ENCODE measurements around the gene STIM2.
"Not testable (repeated sequence)": the region's sequence is repeated elsewhere in the genome, so short reads cannot be mapped to it uniquely, and the experiment has no call there.

The STIM2 gene

DNA sequence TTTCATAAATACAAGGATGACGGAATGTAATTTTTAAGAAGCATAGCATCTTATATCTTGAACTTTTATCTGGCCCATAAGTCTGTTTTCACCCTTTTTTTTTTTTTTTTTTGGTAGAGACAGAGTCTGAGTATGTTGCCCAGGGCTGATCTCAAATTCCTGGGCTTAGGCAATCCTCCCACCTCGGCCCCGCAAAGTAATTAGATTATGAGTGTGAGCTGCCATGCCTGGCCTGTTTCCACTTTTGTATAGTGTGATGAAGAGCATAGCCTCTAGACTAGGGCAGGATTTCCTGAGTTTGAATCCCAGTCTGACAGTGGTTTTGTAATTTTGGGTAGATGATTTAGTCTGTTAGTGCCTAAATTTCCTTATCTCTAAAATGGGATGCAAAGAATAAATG lies 11.0 kb downstream of the STIM2 start:
- DNase-seq = no peak

DNA sequence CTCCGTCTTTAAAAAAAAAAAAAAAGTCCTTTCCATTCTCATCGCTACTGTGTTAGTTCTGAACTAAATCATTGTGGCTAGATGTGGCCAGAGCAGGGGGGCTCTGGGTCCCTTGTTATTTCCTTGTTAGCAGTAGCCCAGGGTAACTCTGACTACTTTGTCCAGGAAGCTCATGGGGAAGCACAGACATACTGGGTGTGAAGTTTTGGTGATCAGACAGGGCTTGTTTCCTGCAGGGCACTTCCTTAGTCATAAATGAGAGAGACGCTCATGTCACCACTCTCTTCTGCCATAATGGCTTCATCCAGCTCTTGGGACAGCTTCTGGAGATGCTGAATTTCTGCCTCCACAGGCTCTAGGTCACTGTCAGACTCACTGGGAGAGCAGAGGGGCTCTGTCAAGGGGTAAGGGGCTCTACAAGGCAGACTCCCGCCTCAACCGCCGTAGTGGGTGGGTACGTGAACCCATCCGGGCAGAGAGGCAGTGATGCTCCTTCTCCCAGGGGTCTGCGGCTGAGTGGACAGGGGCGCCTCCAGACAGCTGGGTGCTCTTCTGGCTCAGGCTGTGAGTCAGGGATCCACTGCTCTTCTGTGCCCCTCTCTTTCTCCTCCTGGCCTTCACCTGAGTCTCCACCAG lies 12.9 kb downstream of the STIM2 start:
- DNase-seq = no peak

DNA sequence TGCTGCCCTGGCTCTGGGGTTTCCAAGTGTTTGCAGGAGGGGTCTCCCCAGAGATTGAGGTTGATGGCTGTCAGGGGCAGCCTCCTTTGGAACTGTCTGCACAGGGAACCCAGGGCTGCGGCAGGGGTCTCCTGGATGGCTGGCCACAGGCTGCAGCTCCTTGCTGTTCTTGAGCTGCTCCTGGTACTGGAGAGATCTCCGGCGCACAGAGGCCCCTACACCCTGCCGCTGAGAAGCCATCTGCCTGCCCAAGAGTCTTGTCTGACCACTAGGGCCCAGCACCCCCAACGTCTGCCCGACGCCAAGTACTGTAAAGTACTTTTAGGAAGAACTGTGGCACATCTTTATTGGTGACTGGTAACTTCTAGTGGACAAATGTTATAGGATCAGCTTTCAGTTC lies 13.5 kb downstream of the STIM2 start:
- DNase-seq = no peak

DNA sequence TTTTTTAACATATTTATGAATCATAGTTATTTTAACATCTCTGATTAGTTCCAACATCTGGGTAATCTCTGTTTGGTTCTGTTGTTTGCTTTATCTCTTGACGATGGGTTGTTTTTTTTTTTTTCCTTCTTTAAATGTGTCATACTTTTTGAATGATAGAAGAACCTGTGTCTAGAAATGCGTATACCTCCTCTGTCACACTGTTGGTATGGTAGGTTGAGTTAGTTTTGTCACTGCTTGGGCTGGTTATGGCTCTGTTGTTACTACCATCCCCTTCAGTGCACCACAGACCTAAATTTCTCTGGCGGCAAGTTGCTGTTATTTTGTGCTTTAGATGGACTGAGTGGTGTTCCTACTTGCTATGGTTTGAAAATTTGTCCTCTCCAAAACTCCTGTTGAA lies 16.8 kb downstream of the STIM2 start:
- DNase-seq = no peak

DNA sequence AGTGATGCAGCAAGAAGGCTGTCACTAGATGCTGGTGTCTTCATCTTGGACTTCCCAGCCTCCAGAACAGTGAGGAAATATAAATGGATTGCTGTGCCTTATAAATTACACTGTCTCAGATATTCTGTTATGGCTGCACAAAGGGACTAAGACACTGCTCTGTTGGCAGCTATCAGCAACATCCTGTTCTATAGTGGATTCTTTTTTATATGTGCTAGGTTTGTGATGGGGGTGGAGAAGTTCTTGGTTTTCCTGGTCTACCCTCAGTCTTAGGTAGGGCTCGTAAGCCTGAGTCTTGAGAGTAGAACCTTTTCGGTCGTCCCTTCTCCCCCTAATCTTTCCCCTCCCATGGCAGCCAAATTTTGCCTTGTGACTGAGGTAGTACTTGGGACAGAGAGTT lies 17.3 kb downstream of the STIM2 start:
- DNase-seq = no peak

DNA sequence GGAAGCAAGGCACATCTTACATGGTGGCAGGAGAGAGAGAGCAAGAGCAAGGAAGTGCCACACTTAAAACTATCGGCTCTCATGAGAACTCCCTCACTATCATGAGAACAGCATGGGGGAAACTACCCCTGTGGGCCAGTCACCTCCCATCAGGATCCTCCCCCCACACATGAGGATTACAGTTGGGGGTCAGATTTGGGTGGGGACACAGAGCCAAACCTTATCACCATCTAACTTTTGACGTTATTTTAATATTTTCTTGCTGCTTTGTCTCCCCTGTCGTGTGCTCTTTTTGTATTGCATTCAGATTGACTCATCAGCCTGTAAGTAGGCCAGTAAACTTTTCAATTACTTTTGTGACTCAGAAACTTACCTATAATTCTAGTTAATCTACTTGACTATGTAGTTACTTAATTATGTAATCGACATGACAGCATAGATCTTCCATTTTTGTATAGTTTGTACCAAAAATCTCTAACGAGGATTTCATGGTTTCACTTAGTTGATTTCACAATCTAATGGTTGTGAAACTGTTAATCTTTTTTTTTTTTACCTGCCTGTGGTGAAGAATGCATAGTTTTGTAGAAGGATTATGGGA lies 18.3 kb downstream of the STIM2 start:
- DNase-seq = no peak

DNA sequence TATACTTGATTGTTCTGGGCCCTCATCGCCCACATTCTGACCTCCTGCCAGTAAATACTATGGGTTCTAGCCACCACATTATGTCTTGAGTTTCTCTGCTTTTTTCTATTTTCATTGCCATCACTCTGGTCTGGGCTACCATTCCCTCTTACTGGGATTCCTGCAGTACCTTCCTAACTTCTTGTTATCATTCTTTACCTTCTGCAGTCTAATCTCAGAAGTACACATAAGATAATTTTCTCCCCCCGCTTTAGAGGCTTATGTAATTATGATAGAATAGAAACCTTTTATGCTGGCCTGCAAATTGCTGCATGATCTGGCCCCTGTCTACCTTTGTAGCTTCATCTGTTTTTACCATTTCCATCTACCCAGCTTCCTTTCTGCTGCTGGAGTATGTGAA lies 19.2 kb downstream of the STIM2 start:
- DNase-seq = no peak

DNA sequence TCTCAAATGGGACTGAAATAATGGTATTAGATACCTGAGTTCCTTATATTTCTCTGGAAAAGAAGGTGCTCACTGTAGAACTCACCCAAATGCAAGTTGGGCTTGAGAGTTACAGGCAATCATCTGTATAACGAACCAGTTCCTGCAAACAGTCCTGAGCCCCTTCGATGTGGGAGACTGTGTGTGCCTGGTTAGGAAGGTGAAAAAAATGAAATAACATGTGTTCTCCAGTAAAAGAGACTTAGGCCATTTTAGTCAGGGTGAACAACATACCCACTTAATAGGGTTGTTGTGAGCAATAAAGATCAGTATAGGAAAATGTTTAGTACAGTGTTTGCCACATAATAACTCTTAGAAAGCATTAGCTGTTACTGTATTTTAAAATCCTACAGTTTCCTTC lies 23.4 kb downstream of the STIM2 start:
- DNase-seq = no peak

DNA sequence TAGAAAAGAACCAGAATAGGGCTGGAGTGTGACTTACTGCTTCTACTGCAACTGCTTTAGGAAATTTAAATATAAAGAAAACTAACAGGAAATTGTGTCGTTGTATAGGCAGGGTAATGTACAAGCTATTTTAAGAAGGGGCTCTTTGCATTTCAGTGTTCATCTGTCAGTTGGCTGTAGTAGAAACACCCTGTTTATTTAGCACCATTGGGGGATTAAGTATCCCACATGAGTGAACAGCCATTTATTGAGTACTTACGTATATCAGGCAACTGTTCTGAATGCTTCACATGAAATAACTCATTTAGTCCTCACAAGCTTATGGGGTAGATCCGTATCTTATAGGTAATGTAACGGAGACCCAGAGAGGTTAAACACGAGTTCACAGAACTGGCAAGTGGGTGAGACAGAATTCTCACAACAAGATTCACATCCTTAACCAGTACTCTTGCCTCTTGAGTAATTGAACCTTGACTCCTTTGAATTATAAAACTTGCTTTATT lies 23.9 kb downstream of the STIM2 start:
- DNase-seq = no peak

DNA sequence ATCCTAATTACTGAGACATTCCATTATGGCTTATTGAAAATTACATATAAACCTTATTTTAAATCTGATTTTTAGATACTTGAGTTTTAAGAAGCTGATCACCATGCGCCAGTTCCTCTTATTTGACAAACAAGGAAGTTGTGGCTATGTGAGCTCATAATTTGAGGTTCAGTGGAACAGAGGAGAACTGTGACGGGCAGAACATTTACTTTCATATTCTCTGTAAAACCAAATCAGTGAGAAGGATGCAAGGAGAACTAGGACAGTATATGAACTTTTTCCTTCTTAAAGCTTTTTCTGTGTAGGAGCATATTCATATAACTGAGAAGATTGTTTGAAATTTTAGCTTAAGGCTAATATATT lies 25.3 kb downstream of the STIM2 start:
- DNase-seq = no peak

DNA sequence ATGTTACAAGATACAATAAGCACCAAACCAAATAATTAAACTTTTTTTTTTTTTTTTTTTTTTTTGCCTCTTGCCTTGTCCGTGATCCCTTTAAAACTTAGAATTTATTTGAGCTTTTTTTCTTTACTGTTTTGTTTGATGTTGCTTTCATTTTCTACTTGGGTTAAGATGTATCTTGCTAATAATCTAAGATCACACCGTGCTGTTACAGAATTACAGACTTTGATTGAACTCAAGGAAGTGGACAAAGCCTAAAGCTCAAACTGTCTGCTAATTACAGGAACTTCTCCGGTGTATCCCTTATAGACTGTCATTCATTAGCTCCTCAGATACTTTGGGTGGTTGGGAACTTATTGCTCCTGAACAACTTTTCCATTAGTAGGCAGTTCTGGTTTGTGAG lies 26.5 kb downstream of the STIM2 start:
- DNase-seq = no peak

DNA sequence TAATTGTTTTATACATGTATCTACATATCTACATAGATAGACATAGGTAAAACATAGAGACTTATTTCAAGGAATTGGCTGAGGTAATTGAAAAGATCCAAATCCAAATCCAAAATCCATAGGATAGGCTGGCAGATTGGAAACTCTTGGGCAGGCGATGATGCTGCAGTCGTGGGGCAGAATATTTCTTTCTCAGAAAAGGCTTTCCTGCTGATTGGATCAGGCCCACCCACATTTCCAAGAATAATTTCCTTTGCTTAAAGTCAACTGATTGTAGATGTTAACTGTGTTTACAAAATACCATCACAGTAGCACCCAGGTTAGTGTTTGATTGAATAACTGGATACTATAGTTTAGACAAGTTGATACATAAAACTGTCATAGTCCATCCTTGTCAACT lies 27.2 kb downstream of the STIM2 start:
- no peak for DNase-seq

DNA sequence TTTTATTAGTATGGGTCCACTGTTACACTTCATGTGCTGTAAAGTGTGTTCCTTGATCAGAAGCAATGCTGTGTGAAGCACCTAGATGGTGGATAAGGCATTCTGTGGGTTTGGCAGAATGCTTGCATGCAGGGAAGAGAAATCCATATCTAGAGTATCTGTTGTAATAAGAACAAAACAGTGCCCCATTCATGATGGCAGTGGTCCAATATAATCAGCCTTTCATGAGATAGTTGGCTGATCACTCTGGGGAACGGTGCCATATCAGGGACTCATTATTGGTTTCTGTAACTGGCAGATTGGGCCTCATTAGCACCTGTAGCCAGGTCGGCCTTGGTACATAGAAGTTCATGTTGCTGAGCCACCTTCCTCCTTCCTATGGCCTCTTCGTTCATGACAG lies 28.7 kb downstream of the STIM2 start:
- DNase-seq = no peak

DNA sequence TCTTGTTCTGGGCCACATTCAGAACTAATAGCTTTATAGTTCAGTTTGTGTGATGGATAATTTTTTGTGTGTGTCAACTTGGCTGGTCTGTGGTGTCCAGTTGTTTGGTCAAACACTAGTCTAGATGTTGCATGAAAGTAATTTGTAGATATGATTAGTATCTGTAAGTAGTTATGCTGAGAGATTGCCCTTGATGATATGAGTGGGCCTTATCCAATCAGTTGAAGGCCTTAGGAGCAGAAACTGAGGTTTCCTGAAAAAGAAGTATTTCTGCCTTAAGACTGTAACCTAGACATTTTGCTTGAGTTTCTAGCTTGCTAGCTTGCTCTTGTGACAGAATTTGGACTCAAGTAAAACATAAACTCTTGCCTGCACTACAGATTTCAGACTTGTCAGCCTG lies 30.4 kb downstream of the STIM2 start:
- no peak for DNase-seq

DNA sequence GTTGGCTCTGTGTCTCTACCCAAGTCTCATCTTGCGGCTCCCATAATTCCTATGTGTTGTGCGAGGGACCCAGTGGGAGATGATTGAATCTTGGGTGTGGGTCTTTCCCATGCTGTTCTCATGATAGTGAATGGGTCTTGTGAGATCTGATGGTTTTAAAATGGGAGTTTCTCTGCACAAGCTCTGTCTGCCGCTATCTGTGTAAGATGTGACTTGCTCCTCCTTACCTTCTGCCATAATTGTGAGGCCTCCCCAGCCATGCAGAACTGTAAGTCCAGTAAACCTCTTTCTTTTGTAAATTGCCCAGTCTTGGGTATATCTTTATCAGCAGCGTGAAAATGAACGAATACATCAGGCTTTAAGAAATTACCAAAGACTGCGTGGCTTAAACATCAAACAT lies 31.2 kb downstream of the STIM2 start:
- DNase-seq = no peak

DNA sequence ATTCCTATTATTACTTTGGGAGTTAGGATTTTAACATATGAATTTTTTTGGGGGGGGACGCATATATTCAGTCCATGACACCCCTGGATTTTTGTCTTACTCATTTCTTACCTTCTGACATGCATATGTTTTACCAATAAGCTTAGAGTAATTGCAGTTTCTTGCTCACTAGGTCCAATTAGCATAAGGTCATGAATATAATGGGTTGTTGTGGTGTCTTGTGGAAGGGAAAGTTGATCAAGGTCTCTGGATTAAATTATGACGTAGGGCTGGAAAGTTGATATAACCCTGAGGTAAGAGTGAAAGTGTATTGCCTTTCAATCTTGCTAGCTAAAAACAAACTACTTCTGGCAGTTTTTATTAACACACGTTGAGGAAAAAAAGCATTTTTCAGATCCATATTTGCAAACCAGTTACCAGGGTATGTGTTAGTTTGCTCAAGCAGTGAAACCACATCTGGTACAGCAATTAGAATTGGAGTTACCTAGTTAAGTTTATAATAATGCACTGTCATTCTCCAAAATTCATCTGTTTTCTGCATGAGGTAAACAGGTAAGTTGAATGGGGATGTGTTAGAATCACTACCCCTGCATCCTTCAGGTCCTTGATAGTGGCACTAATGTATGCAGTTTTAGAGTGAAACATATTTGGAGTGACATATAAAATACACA lies 32.0 kb downstream of the STIM2 start:
- no peak for DNase-seq

DNA sequence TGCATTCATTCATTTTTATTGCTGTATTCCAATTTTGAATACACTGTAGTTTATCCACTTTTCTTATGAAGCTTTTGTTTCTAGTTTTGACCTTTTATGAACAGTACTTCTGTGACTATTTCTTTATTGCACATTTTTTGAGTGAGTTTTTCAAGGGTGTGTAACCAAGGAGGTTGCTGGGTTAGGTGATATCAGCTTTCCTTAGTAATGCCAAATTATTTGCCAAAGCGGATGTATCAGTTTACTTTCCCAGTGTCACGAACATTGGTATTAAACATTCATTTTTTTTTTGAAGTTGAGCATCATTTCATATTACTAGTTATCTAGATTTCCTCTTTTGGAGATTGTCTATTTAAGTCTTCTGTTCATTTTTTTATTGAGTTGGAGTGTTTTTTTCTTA lies 32.9 kb downstream of the STIM2 start:
- DNase-seq = no peak

DNA sequence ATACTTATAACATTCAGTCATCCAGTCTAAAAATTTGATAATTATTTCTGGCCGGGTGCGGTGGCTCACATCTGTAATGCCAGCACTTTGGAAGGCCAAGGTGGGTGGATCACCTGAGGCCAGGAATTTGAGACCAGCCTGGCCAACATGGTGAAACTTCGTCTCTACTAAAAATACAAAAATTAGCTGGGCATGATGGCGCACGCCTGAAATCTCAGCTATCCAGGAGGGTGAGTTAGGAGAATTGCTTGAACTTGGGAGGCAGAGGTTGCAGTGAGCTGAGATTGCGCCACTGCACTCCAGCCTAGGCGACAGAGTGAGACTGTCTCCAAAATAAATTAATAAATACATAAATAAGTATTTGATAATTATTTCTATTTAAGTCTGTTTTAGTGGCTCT lies 34.2 kb downstream of the STIM2 start:
- DNase-seq = not testable (repeated sequence)

DNA sequence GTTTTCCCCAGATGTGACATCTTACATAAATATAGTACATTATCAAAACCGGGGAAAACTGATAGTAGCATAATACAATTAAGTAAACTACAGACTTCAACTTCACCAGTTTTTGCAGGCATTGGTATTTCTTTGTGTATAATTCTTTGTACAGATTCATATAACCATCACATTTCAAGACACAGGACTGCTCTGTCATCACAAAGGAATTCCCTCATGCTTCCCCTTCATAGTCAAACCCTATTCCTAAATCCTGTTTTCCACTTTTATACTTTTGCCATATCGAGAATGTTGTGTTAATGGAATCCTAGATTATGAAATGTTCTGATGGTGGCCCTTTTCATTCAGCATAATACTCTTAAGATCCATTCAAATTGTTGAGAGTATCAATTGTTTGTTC lies 36.0 kb downstream of the STIM2 start:
- no peak for DNase-seq

DNA sequence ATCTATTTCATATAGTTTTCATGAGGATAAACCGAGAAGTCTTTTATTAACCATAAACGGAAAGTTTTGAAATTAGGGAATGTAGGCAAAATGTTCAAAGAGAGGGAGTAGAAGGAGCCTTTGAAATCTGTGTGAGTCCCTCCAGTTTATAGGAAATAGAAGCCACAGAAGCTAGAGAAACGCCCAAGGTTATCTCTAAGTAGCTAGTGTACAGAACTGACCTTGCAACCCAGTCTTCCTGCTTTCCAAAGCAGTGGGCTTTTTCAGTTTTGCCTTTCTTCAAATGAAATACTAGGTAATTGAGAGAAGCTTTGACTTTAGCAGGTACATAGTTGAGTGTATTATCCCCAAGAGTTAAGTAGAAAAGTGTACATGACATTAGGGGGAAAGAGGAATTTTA lies 39.4 kb downstream of the STIM2 start:
- DNase-seq = no peak

DNA sequence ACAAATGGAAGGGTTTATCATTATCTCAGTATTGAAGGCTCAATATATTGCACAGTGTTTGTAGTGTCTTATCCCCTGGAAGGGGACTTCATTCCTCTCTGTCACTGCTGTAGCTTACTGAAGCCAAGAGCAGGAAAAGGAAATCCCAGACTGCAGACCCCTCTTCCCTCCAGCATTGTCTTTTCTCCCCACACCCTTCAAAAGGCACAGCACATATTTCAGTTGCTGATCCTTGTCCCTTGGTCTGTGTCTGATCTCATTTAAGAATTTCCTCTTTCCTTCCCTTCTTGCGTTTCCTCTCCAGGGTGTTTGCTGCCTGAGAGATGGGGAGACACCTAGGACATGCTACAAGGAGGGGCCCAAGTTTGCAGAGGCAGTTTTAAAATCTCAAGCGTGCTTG lies 40.1 kb downstream of the STIM2 start:
- no peak for DNase-seq

DNA sequence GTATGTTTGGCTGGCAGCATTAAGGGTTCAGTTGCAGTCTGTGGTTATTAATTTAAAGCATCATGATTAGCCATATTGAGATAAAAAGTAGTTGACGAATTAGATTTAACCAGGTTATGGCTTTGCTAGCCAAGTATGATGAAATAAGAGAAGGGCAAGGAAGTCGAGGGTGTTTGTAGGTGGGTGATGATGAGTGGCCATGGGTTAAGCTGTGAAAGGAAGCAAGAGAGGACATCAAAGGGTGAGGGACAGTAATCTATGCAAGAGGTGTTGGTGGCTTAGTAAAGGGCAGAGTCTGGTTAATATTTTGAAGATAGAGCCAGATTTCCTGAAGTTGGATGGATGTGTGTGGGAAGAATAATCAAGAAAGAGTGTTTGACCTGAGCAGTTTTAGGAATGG lies 44.5 kb downstream of the STIM2 start:
- no peak for DNase-seq

DNA sequence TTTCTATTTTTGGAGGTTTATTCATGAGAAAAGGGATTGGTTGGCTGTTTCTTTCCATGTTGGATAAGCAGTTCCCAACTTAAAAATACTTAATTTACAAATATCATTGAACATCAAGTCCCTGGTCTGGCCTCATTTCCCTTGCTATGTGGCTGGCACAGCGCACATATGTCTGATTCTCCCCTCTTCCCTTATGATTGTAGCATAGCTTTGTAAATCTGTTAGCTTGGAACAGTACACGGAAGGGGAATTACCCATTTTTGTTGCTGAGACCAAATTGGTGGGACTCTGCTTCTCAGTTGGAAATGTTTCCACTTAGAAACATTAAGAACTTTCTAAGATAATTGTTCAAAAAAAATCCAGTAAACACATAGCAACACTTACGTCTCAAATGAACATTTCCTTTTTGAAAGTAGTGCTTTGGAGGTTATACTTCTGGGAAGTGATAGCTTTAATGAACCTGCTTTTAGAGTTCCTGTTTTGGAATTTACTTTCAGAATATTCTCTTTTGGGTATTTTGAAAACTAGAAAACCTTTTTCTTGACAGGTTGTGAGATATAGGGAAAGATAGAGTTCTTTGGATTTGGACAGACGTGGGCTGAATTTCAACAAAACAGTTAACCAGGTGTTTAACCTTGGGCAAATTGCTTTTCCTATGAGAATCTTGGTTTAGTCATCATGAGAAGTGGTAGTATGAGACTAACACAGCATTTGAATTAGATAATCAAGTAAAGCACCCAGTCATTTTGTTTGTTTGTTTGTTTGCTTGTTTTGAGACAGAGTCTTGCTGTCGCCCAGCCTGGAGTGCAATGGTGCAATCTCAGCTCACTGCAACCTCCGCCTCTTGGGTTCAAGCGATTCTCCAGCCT lies 47.3 kb downstream of the STIM2 start:
- no peak for DNase-seq

DNA sequence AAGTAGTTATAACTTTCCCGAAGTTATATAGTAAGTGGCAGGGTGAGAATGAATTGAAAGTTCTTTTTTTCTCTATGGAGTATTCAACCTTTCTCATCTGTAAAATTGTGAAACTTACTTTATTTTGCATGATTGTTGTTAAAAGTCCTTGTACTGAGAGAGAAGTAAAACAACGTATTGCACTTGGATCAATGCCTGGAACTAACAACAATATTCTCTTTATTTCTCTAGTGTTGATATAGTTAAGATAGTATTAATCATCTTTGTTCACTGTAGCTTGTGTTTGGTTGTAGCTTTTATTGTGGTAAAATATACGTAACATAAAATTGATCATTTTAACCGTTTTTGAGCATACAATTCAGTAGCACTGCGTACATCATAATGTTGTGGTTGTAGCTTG lies 48.7 kb downstream of the STIM2 start:
- DNase-seq = no peak
